Esophagus squamous epithelium (tissue), 4 donors: ENCODE measurements around the gene CNTNAP5.

Experiments used
- CTCF ChIP-seq, 6 experiments: fragments of 450-650 bp in 4 of 6; fragments of 200-600 bp in 2 of 6; sonication (generic) in 2 of 6; IDR thresholded peaks; one replicate each; pipeline ENCODE4 v1.5.1; 2016 to 2019; ENCODE audit warnings: antibody characterized with exemption in 6 of 6, mild to moderate bottlenecking in 4 of 6, moderate library complexity in 4 of 6
- POLR2A ChIP-seq, 4 donors: fragments of 450-650 bp; IDR thresholded peaks; one replicate each; pipeline ENCODE4 v1.6.1; 2017; ENCODE audit warnings: antibody characterized with exemption in 4 of 4, mild to moderate bottlenecking in 4 of 4, moderate library complexity in 3 of 4

GRCh38 chr2:124301915-124302314, 276.8 kb downstream of the CNTNAP5 start:
- TF ChIP-seq CTCF (IDR thresholded peaks at IDR 0.05) (no peak), POLR2A (IDR thresholded peaks at IDR 0.05) (no peak)
